Ascending aorta (tissue), 2 donors: Measurements from ENCODE around the gene BBX. TPM values are rescaled to one million over a fixed set of nuclear protein-coding genes. Genes with fewer than 3 reads are reported as not detected.

ENCODE experiments used
- DNase-seq, 2 donors: peaks; one replicate each; pipeline ENCODE4 v3.0.0-alpha.2; 2019; ENCODE audit warnings: low spot score in 2 of 2
- H3K27ac ChIP-seq, 2 donors: fragments of 200-600 bp; sonication (generic); one replicate each; pipeline ENCODE4 v1.5.1; 2016 to 2017; ENCODE audit warnings: mild to moderate bottlenecking in 1 of 2
- H3K27me3 ChIP-seq: fragments of 200-600 bp; sonication (generic); one replicate; pipeline ENCODE4 v1.5.1; 2017
- H3K36me3 ChIP-seq, 2 donors: fragments of 200-600 bp; sonication (generic); one replicate each; pipeline ENCODE4 v1.5.1; 2016
- H3K4me1 ChIP-seq, 2 donors: fragments of 200-600 bp; sonication (generic); one replicate each; pipeline ENCODE4 v1.5.1; 2016 to 2017; ENCODE audit warnings: mild to moderate bottlenecking in 1 of 2
- H3K4me3 ChIP-seq, 2 donors: fragments of 200-600 bp; sonication (generic); one replicate each; pipeline ENCODE4 v1.5.1; 2016 to 2017; ENCODE audit warnings: mild to moderate bottlenecking in 1 of 2
- H3K9me3 ChIP-seq, 2 donors: fragments of 200-600 bp; sonication (generic); one replicate each; pipeline ENCODE4 v1.5.1; 2016
- CTCF ChIP-seq, 3 experiments: fragments of 200-600 bp in 2 of 3; fragments of 450-650 bp in 1 of 3; sonication (generic) in 2 of 3; IDR thresholded peaks; one replicate each; pipeline ENCODE4 v1.5.1; 2016 to 2019; ENCODE audit warnings: antibody characterized with exemption in 3 of 3, mild to moderate bottlenecking in 1 of 3, moderate library complexity in 1 of 3
- intact Hi-C: fragments of 100-400 bp; cut with DNase I; formaldehyde crosslinking; loops from one replicate; pipeline ENCODE4 v1.15.1; 2023
- total RNA-seq: library from RNA; depleted of rRNA; stranded (reverse); fragments of >200 nt; gene quantifications from one replicate; pipeline ENCODE4 v1.1.0, GENCODE V29; 2016

The BBX gene
- total RNA-seq, 1 donor from 2014 or later = 18.0 TPM

- no peaks in the 10 kb centered on the region for H3K9me3 ChIP-seq
- TF ChIP-seq CTCF (IDR thresholded peaks at IDR 0.05) = no peak
- H3K27me3 ChIP-seq = no peaks in the 10 kb centered on the region
- H3K4me3 ChIP-seq = no peak overlapping the region
- DNase-seq = no peak
- intact Hi-C loops = loop anchor here (10.0 kb wide), 1 partner anchor 168 kb away; no protein-coding TSS in a partner anchor
- peaks cover 0 to 8% of the 10 kb centered on the region in 2 donors for H3K36me3 ChIP-seq
- peaks cover 0 to 2% of the 10 kb centered on the region in 2 donors for H3K4me1 ChIP-seq
- H3K27ac ChIP-seq = no peak overlapping the region
Observed at GRCh38 chr3:107757140-107757539, 234.4 kb downstream of the BBX start.

- Histone ChIP-seq H3K36me3 (peaks cover 4 to 8% of the 10 kb centered on the region in 2 donors), H3K4me1 (peaks cover 0 to 2% of the 10 kb centered on the region in 2 donors), H3K27ac (no peak overlapping the region), H3K27me3 (no peaks in the 10 kb centered on the region), H3K9me3 (no peaks in the 10 kb centered on the region), H3K4me3 (no peak overlapping the region)
- TF ChIP-seq CTCF (IDR thresholded peaks at IDR 0.05) = no peak
- intact Hi-C loops = no loop called here
- DNase-seq = no peak
Observed at GRCh38 chr3:107760144-107760543, 237.4 kb downstream of the BBX start.

- Histone ChIP-seq H3K4me1 (peaks cover 0 to 2% of the 10 kb centered on the region in 2 donors), H3K36me3 (peaks cover 3 to 4% of the 10 kb centered on the region in 2 donors), H3K27me3 (no peaks in the 10 kb centered on the region), H3K9me3 (no peaks in the 10 kb centered on the region), H3K27ac (no peak overlapping the region), H3K4me3 (no peak overlapping the region)
- intact Hi-C loops = no loop called here
- no peak for TF ChIP-seq CTCF (IDR thresholded peaks at IDR 0.05)
- DNase-seq = no peak
Observed at GRCh38 chr3:107761391-107761790, 238.6 kb downstream of the BBX start.

- Histone ChIP-seq H3K27ac (no peak overlapping the region), H3K4me1 (no peaks in the 10 kb centered on the region), H3K27me3 (no peaks in the 10 kb centered on the region), H3K36me3 (peaks cover 3 to 7% of the 10 kb centered on the region in 2 donors), H3K9me3 (no peaks in the 10 kb centered on the region), H3K4me3 (no peak overlapping the region)
- DNase-seq = no peak
- intact Hi-C loops = no loop called here
- no peak for TF ChIP-seq CTCF (IDR thresholded peaks at IDR 0.05)
Observed at GRCh38 chr3:107765524-107765923, 242.8 kb downstream of the BBX start.

- TF ChIP-seq CTCF (IDR thresholded peaks at IDR 0.05) = no peak
- intact Hi-C loops = no loop called here
- peaks cover 3 to 7% of the 10 kb centered on the region in 2 donors for H3K36me3 ChIP-seq
- no peak overlapping the region for H3K4me3 ChIP-seq
- H3K4me1 ChIP-seq = no peaks in the 10 kb centered on the region
- no peaks in the 10 kb centered on the region for H3K27me3 ChIP-seq
- DNase-seq = no peak
- no peak overlapping the region for H3K27ac ChIP-seq
- H3K9me3 ChIP-seq = no peaks in the 10 kb centered on the region
Observed at GRCh38 chr3:107767897-107768605, 245.3 kb downstream of the BBX start.
